Tibial nerve (tissue), 4 donors: ENCODE results near the gene RINL.

ENCODE experiments used
- CTCF ChIP-seq, 5 experiments: fragments of 200-600 bp in 3 of 5; fragments of 450-650 bp in 2 of 5; sonication (generic) in 3 of 5; IDR thresholded peaks; one replicate each; pipeline ENCODE4 v1.5.1; 2016 to 2019; ENCODE audit warnings: antibody characterized with exemption in 5 of 5, mild to moderate bottlenecking in 3 of 5, moderate library complexity in 2 of 5
- EP300 ChIP-seq, 2 donors: sonication (generic); formaldehyde crosslinking; IDR thresholded peaks; one replicate each; pipeline ENCODE4 v1.6.1; 2017; ENCODE audit warnings: antibody characterized with exemption in 2 of 2, mild to moderate bottlenecking in 1 of 2
- POLR2A ChIP-seq, 2 donors: fragments of 450-650 bp; IDR thresholded peaks; one replicate each; pipeline ENCODE4 v1.6.1; 2017; ENCODE audit warnings: antibody characterized with exemption in 2 of 2, mild to moderate bottlenecking in 2 of 2, moderate library complexity in 2 of 2

- no peak for TF ChIP-seq CTCF (IDR thresholded peaks at IDR 0.05)
- TF ChIP-seq POLR2A (IDR thresholded peaks at IDR 0.05): no peak
- TF ChIP-seq EP300 (IDR thresholded peaks at IDR 0.05): no peak
These were observed 41.0 kb downstream of the RINL start for GRCh38 chr19:38836983-38837626.
